Panc1 (cell line): ENCODE measurements around the gene FGF21. TPM values are rescaled to one million over a fixed set of nuclear protein-coding genes. Genes with fewer than 3 reads are reported as not detected.

Experiments used
- ATAC-seq: fragments of 200-7000 bp; cut with Tn5 transposase; 2 replicates; pipeline ENCODE4 v1.9.1; 2020; ENCODE audit warnings: mild to moderate bottlenecking, moderate library complexity
- BruUV-seq: library from RNA; stranded (reverse); fragments of 400-500 nt; replicated peaks from 2 replicates; lab custom pipeline; 2021; lab: Mats Ljungman, UMichigan
- CTCF ChIA-PET: fragments of 300-600 bp; sonication (Branson Sonifier 250); formaldehyde crosslinking; loops from one replicate; lab custom pipeline; 2022; ENCODE audit warnings: antibody characterized with exemption; lab: Charles Lee
- POLR2A ChIA-PET: fragments of 300-600 bp; sonication (Branson Sonifier 250); formaldehyde crosslinking; loops from one replicate; lab custom pipeline; 2022; ENCODE audit warnings: antibody characterized with exemption; lab: Charles Lee
- DNase-seq: peaks from one replicate; pipeline ENCODE4 v3.0.0-alpha.2; 2010; ENCODE audit warnings: low read depth, low spot score
- H3K27ac ChIP-seq: 2 replicates; pipeline ENCODE4 v1.5.1; 2011; ENCODE audit warnings: mild to moderate bottlenecking, low read length, inconsistent platforms
- H3K27me3 ChIP-seq: fragments of 200-500 bp; sonication (Bioruptor generic); 2 replicates; pipeline ENCODE4 v1.6.0; 2014; ENCODE audit warnings: low read length, inconsistent platforms; ENCODE audit not compliant: control insufficient read depth, insufficient read depth
- H3K36me3 ChIP-seq: fragments of 200-500 bp; sonication (Bioruptor generic); 2 replicates; pipeline ENCODE4 v1.5.1; 2014; ENCODE audit warnings: inconsistent platforms, mild to moderate bottlenecking, low read length, moderate library complexity; ENCODE audit not compliant: control insufficient read depth, insufficient read depth
- H3K4me1 ChIP-seq: 2 replicates; pipeline ENCODE4 v1.5.1; 2011; ENCODE audit warnings: inconsistent platforms, mild to moderate bottlenecking, low read length, moderate library complexity; ENCODE audit not compliant: control insufficient read depth, insufficient read depth
- H3K4me3 ChIP-seq, 2 experiments: 2 replicates each; pipeline ENCODE4 v1.5.1; 2011 to 2012; ENCODE audit warnings: low read depth in 2 of 2, low read length in 2 of 2, mild to moderate bottlenecking in 2 of 2, inconsistent platforms in 1 of 2, moderate library complexity in 1 of 2
- H3K9me3 ChIP-seq: fragments of 200-500 bp; sonication (Bioruptor generic); 2 replicates; pipeline ENCODE4 v1.5.1; 2014; ENCODE audit warnings: low read depth, mild to moderate bottlenecking, inconsistent platforms, low read length, moderate library complexity; ENCODE audit not compliant: control insufficient read depth, insufficient read depth
- POLR2AphosphoS5 ChIP-seq: IDR thresholded peaks from 2 replicates; pipeline ENCODE4 v1.6.1; 2012; ENCODE audit warnings: mild to moderate bottlenecking, low read depth, low read length, moderate library complexity
- SIN3A ChIP-seq: IDR thresholded peaks from 2 replicates; pipeline ENCODE4 v1.6.1; 2012; ENCODE audit warnings: low read depth, mild to moderate bottlenecking, low read length, moderate library complexity, borderline replicate concordance; ENCODE audit not compliant: insufficient read depth
- TCF7L2 ChIP-seq: IDR thresholded peaks from 2 replicates; pipeline ENCODE4 v1.6.1; 2011; ENCODE audit warnings: mild to moderate bottlenecking, low read depth, low read length, inconsistent platforms
- in situ Hi-C: cut with HindIII; loops from 2 replicates; pipeline ENCODE4 v1.10.0; 2016; ENCODE audit warnings: low sequenced_read_pairs, low pct_unique_long_range_greater_than_20kb
- intact Hi-C: fragments of 100-400 bp; cut with micrococcal nuclease; formaldehyde crosslinking; loops from one replicate; pipeline ENCODE4 v1.10.0; 2022; ENCODE audit not compliant: unreplicated experiment
- total RNA-seq: library from RNA; stranded (reverse); gene quantifications from one replicate; pipeline ENCODE4 v1.2.1, GENCODE V29; 2021; ENCODE audit not compliant: unreplicated experiment
- TF ChIP-seq, protein P1 (sequence below): fragments of 450-650 bp; IDR thresholded peaks from 2 replicates; pipeline ENCODE4 v1.5.1; 2017; ENCODE audit warnings: mild to moderate bottlenecking
- TF ChIP-seq, protein P2 (sequence below), 2 experiments: IDR thresholded peaks; 2 replicates each; pipeline ENCODE4 v1.6.1; 2011 to 2012; ENCODE audit warnings: low read depth in 2 of 2, control low read depth in 1 of 2, low read length in 1 of 2, mild to moderate bottlenecking in 1 of 2, moderate library complexity in 1 of 2; ENCODE audit not compliant: insufficient read depth in 1 of 2

Gene FGF21
- total RNA-seq, 1 experiment from 2014 or later, result not detected

DNA sequence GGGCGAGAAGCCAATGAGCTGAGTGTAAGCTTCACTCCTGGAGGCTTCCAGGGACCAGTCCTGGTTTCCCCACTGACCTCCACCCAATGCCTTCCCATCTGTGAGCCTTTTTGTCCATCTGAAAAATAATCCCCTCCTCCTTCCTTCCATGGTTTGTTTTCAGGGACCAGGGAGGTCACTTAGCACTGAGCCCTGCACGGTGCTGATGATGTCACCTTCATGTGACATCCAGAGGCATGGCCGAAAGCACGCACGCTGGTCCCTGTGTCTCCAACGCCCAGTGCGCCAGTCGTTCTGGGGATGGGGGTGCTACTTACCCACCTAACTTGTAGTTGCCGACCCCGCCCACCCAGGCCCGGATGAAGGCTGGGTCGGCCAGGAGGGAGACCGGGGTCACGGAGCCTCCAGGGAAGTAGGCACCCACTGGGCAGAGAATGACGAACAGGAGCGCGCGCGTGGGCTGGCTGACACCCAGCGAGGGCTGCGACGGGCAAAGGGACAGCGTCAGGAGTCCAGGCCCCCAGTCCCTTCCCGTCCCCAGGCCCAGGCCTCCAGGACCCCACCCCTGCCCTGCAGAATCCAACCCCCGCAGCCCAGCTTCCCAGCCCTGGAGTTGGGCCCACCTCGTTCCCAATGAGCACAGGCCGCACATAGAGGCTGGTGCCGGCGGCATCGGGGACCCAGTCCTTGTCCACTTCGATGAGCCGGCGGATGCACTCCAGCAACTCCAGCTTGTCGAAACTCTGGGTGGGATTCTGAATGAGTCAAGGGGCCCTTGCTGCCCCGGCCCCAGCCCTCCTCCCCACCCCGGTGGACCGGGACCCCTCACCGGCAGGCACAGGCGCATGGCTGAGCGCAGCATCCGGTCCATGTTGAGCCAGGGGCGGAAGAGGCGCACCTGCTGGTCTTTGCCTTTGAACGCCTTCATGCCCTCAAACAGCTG, 44.3 kb downstream of the FGF21 start:
- intact Hi-C loops, result no loop called here
- in situ Hi-C loops, result no loop called here
- BruUV-seq, result no TSS peak
- Histone ChIP-seq H3K9me3 (no peaks in the 10 kb centered on the region), H3K36me3 (no peaks in the 10 kb centered on the region), H3K4me1 (no peaks in the 10 kb centered on the region), H3K27me3 (no peaks in the 10 kb centered on the region), H3K4me3 (no peak overlapping the region), H3K27ac (no peak overlapping the region)
- TF ChIP-seq, protein P1, sequence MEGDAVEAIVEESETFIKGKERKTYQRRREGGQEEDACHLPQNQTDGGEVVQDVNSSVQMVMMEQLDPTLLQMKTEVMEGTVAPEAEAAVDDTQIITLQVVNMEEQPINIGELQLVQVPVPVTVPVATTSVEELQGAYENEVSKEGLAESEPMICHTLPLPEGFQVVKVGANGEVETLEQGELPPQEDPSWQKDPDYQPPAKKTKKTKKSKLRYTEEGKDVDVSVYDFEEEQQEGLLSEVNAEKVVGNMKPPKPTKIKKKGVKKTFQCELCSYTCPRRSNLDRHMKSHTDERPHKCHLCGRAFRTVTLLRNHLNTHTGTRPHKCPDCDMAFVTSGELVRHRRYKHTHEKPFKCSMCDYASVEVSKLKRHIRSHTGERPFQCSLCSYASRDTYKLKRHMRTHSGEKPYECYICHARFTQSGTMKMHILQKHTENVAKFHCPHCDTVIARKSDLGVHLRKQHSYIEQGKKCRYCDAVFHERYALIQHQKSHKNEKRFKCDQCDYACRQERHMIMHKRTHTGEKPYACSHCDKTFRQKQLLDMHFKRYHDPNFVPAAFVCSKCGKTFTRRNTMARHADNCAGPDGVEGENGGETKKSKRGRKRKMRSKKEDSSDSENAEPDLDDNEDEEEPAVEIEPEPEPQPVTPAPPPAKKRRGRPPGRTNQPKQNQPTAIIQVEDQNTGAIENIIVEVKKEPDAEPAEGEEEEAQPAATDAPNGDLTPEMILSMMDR, result no peak
- TF ChIP-seq, protein P2, sequence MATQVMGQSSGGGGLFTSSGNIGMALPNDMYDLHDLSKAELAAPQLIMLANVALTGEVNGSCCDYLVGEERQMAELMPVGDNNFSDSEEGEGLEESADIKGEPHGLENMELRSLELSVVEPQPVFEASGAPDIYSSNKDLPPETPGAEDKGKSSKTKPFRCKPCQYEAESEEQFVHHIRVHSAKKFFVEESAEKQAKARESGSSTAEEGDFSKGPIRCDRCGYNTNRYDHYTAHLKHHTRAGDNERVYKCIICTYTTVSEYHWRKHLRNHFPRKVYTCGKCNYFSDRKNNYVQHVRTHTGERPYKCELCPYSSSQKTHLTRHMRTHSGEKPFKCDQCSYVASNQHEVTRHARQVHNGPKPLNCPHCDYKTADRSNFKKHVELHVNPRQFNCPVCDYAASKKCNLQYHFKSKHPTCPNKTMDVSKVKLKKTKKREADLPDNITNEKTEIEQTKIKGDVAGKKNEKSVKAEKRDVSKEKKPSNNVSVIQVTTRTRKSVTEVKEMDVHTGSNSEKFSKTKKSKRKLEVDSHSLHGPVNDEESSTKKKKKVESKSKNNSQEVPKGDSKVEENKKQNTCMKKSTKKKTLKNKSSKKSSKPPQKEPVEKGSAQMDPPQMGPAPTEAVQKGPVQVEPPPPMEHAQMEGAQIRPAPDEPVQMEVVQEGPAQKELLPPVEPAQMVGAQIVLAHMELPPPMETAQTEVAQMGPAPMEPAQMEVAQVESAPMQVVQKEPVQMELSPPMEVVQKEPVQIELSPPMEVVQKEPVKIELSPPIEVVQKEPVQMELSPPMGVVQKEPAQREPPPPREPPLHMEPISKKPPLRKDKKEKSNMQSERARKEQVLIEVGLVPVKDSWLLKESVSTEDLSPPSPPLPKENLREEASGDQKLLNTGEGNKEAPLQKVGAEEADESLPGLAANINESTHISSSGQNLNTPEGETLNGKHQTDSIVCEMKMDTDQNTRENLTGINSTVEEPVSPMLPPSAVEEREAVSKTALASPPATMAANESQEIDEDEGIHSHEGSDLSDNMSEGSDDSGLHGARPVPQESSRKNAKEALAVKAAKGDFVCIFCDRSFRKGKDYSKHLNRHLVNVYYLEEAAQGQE (IDR thresholded peaks at IDR 0.05; ENCODE audit: insufficient read depth in 1 of 2, low read depth in 2 of 2, low read length in 1 of 2), result no peak
- TF ChIP-seq SIN3A (no peak), TCF7L2 (no peak), POLR2AphosphoS5 (no peak)
- ChIA-PET CTCF (no interaction called here), POLR2A (no interaction called here)
- ATAC-seq, result no peak
- DNase-seq, result no peak

DNA sequence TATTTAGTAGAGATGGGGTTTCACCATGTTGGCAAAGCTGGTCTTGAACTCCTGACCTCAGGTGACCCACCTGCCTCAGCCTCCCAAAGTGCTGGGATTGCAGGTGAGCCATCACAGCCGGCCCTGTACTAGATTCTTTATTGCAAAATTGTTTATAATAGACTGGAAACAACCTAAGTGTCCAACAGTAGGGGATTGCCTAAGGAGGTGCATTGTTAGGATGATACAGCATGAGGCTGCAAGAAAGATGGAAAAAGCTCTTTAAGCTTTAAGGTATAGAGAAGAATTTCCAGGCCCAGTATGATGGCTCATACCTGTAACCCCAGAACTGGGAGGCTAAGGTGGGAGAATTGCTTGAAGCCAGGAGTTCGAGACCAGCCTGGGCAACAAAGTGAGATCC, 47.3 kb downstream of the FGF21 start:
- H3K9me3 ChIP-seq, result no peaks in the 10 kb centered on the region
- BruUV-seq, result no TSS peak
- in situ Hi-C loops (no loop called here), intact Hi-C loops (no loop called here)
- TF ChIP-seq TCF7L2 (no peak), POLR2AphosphoS5 (no peak), SIN3A (no peak)
- TF ChIP-seq, protein P1, result no peak
- TF ChIP-seq, protein P2 (IDR thresholded peaks at IDR 0.05; ENCODE audit: insufficient read depth in 1 of 2, low read depth in 2 of 2, low read length in 1 of 2), result no peak
- H3K36me3 ChIP-seq, result no peaks in the 10 kb centered on the region
- no peaks in the 10 kb centered on the region; the same call in 1 of the 2 replicates for H3K4me1 ChIP-seq
- CTCF ChIA-PET, result no interaction called here
- ATAC-seq (no peak), DNase-seq (no peak)
- POLR2A ChIA-PET, result no interaction called here
- no peaks in the 10 kb centered on the region for H3K27me3 ChIP-seq
- H3K27ac ChIP-seq, result no peak overlapping the region
- no peak overlapping the region for H3K4me3 ChIP-seq
